Measurements from ENCODE around the gene PM20D1.

The PM20D1 gene

GRCh38 chr1:205803986-205804385 lies 45.9 kb downstream of the PM20D1 start:
- DNase-seq = no peak

- no peak for DNase-seq
Measured at GRCh38 chr1:205802060-205802459, 47.9 kb downstream of the PM20D1 start.

GRCh38 chr1:205800981-205801703 lies 48.8 kb downstream of the PM20D1 start:
- no peak for DNase-seq

GRCh38 chr1:205800427-205800826 lies 49.5 kb downstream of the PM20D1 start:
- DNase-seq = no peak

- DNase-seq = no peak
Measured at GRCh38 chr1:205798577-205798976, 51.4 kb downstream of the PM20D1 start.

GRCh38 chr1:205797168-205797567 lies 52.8 kb downstream of the PM20D1 start:
- no peak for DNase-seq

GRCh38 chr1:205794011-205794730 lies 55.8 kb downstream of the PM20D1 start:
- DNase-seq = no peak

- DNase-seq = no peak
Measured at GRCh38 chr1:205792961-205793673, 56.8 kb downstream of the PM20D1 start.

- no peak for DNase-seq
Measured at GRCh38 chr1:205792481-205792881, 57.5 kb downstream of the PM20D1 start.

GRCh38 chr1:205791568-205792180 lies 58.3 kb downstream of the PM20D1 start:
- peak in 1 of 2 experiments; percentile 27 for DNase-seq

- no peak for DNase-seq
Measured at GRCh38 chr1:205787287-205787916, 62.5 kb downstream of the PM20D1 start.

- no peak for DNase-seq
Measured at GRCh38 chr1:205786601-205787000, 63.3 kb downstream of the PM20D1 start.

- DNase-seq = no peak
Measured at GRCh38 chr1:205785446-205785845, 64.5 kb downstream of the PM20D1 start.

GRCh38 chr1:205783904-205784303 lies 66.0 kb downstream of the PM20D1 start:
- DNase-seq = no peak

GRCh38 chr1:205783433-205783795 lies 66.5 kb downstream of the PM20D1 start:
- no peak for DNase-seq

GRCh38 chr1:205782627-205783432 lies 67.1 kb downstream of the PM20D1 start:
- DNase-seq = no peak

- no peak for DNase-seq
Measured at GRCh38 chr1:205780335-205780734, 69.6 kb downstream of the PM20D1 start.

Data from SW 1271 (cell line).